ENCODE measurements around the gene CRMP1.

Gene CRMP1

GRCh38 chr4:5889002-5889696 is 3.7 kb downstream of the CRMP1 start:
- DNase-seq (ENCODE audit: low spot score) = peak; percentile 14

- peak; percentile 80 for DNase-seq (ENCODE audit: low spot score)
Measured at GRCh38 chr4:5888222-5889001, 4.5 kb downstream of the CRMP1 start.

- peak; percentile 50 for DNase-seq (ENCODE audit: low spot score)
Measured at GRCh38 chr4:5887361-5888221, 5.3 kb downstream of the CRMP1 start.

- DNase-seq (ENCODE audit: low spot score) = peak; percentile 11
Measured at GRCh38 chr4:5887011-5887360, 5.9 kb downstream of the CRMP1 start.

- DNase-seq (ENCODE audit: low spot score) = no peak
Measured at GRCh38 chr4:5885733-5886132, 7.2 kb downstream of the CRMP1 start.

GRCh38 chr4:5884796-5885195 is 8.1 kb downstream of the CRMP1 start:
- no peak for DNase-seq (ENCODE audit: low spot score)

- no peak for DNase-seq (ENCODE audit: low spot score)
Measured at GRCh38 chr4:5883916-5884315, 9.0 kb downstream of the CRMP1 start.

GRCh38 chr4:5882947-5883346 is 9.9 kb downstream of the CRMP1 start:
- DNase-seq (ENCODE audit: low spot score) = no peak

- DNase-seq (ENCODE audit: low spot score) = no peak
Measured at GRCh38 chr4:5881340-5881739, 11.5 kb downstream of the CRMP1 start.

- no peak for DNase-seq (ENCODE audit: low spot score)
Measured at GRCh38 chr4:5878359-5878758, 14.5 kb downstream of the CRMP1 start.

- no peak for DNase-seq (ENCODE audit: low spot score)
Measured at GRCh38 chr4:5877392-5877791, 15.5 kb downstream of the CRMP1 start.

GRCh38 chr4:5874811-5875449 is 18.0 kb downstream of the CRMP1 start:
- DNase-seq (ENCODE audit: low spot score) = no peak

GRCh38 chr4:5870701-5871100 is 22.2 kb downstream of the CRMP1 start:
- no peak for DNase-seq (ENCODE audit: low spot score)

GRCh38 chr4:5869966-5870619 is 22.8 kb downstream of the CRMP1 start:
- DNase-seq (ENCODE audit: low spot score) = no peak

- DNase-seq (ENCODE audit: low spot score) = no peak
Measured at GRCh38 chr4:5867866-5868265, 25.0 kb downstream of the CRMP1 start.

GRCh38 chr4:5866841-5867813 is 25.8 kb downstream of the CRMP1 start:
- DNase-seq (ENCODE audit: low spot score) = no peak

GRCh38 chr4:5865896-5866599 is 26.8 kb downstream of the CRMP1 start:
- no peak for DNase-seq (ENCODE audit: low spot score)

- DNase-seq (ENCODE audit: low spot score) = no peak
Measured at GRCh38 chr4:5863461-5864113, 29.3 kb downstream of the CRMP1 start.

All from SK-N-DZ (cell line).